AG09309 (cell line): ENCODE measurements around the gene RCL1.

Source experiments
- DNase-seq: peaks from one replicate; pipeline ENCODE4 v3.0.0-alpha.2; 2010; ENCODE audit warnings: low read depth
- H3K4me3 ChIP-seq: 2 replicates; pipeline ENCODE4 v1.5.1; 2011; ENCODE audit warnings: mild to moderate bottlenecking, low read depth, low read length, moderate library complexity; ENCODE audit not compliant: control insufficient read depth
- CTCF ChIP-seq: IDR thresholded peaks from 2 replicates; pipeline ENCODE4 v1.5.1; 2011; ENCODE audit warnings: mild to moderate bottlenecking, low read depth, low read length, inconsistent platforms; ENCODE audit not compliant: insufficient read depth, control insufficient read depth; ENCODE audit errors: missing control alignments

RCL1 gene

GRCh38 chr9:4831944-4832343, 39.2 kb downstream of the RCL1 start:
- H3K4me3 ChIP-seq: no peak overlapping the region
- DNase-seq: no peak
- no peak for TF ChIP-seq CTCF

- DNase-seq: peak; percentile 91
These were observed 40.2 kb downstream of the RCL1 start for GRCh38 chr9:4832786-4833579.

DNA sequence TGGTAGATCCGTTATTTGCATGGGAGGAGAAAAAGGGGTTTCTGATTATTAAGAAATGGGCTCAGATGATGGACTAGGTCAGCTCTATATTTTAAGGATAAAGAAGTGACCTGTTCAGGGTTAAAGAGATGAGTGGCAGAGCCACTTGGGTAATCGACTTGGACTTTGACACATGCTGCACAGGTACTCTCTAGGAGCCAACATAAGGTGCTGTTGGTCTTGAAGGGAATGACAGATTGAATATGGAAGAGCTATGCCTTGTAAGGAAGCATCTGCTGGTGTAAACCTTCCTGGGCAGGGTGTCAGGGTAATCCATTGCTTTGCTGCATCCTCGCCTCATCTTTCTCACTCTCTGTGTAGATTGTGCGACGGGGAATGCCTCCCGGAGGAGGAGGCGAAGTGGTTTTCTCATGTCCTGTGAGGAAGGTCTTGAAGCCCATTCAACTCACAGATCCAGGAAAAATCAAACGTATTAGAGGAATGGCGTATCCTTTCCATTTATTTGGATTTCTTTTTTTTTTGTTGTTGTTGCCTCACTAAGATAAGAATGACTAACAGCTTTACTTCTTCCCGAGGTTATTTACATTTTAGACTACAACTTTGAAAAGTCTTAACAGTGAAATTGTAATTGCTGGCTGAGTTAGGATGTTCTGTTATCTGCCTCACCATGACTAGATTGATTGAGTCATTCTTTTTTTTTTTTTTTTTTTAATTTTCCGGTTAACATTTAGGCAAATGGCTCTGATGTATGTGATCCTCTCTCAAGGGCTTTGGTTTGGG, 41.2 kb downstream of the RCL1 start:
- DNase-seq: no peak

More at GRCh38 chr9:4832786-4833579, 40.2 kb downstream of the RCL1 start:
- TF ChIP-seq CTCF: no peak
- H3K4me3 ChIP-seq: no peak overlapping the region

GRCh38 chr9:4836676-4837075, 43.9 kb downstream of the RCL1 start:
- no peak for DNase-seq
- no peak overlapping the region for H3K4me3 ChIP-seq
- no peak for TF ChIP-seq CTCF

More for the DNA sequence above, 41.2 kb downstream of the RCL1 start:
- no peak for TF ChIP-seq CTCF
- no peak overlapping the region for H3K4me3 ChIP-seq

- no peak for TF ChIP-seq CTCF
- H3K4me3 ChIP-seq: no peak overlapping the region
- DNase-seq: peak; percentile 89
These were observed 44.8 kb downstream of the RCL1 start for GRCh38 chr9:4837261-4838188.

DNA sequence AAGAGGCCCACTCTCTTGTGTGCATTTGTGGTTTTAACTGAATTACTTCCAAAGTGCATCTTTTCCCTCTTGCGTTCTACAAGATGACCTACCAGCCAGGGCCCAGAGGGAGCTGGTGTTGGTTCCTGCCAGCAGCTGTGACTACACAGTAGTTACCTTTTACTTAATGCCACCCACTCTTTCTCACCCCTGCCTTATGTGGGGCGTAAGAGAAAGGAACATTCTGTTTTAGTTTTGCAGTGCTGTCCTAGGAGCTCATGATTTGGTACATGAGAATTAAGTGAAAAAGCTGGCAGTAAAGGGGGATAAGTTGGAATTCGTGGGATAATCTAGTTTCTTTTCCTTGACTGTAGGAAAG, 45.4 kb downstream of the RCL1 start:
- H3K4me3 ChIP-seq: no peak overlapping the region
- no peak for DNase-seq
- no peak for TF ChIP-seq CTCF
